ENCODE measurements around the gene RAPGEF4. TPM values are rescaled to one million over a fixed set of nuclear protein-coding genes. Genes with fewer than 3 reads are reported as not detected.

RAPGEF4 gene
- 16.6 TPM for total RNA-seq
- long read RNA-seq, full-length matches to known transcripts, result 11 of 27 reads
- long read RNA-seq, partial matches to known transcripts, result 9 of 27 reads
- long read RNA-seq, other reads (novel, unspliced or antisense), result 7 of 27 reads

DNA sequence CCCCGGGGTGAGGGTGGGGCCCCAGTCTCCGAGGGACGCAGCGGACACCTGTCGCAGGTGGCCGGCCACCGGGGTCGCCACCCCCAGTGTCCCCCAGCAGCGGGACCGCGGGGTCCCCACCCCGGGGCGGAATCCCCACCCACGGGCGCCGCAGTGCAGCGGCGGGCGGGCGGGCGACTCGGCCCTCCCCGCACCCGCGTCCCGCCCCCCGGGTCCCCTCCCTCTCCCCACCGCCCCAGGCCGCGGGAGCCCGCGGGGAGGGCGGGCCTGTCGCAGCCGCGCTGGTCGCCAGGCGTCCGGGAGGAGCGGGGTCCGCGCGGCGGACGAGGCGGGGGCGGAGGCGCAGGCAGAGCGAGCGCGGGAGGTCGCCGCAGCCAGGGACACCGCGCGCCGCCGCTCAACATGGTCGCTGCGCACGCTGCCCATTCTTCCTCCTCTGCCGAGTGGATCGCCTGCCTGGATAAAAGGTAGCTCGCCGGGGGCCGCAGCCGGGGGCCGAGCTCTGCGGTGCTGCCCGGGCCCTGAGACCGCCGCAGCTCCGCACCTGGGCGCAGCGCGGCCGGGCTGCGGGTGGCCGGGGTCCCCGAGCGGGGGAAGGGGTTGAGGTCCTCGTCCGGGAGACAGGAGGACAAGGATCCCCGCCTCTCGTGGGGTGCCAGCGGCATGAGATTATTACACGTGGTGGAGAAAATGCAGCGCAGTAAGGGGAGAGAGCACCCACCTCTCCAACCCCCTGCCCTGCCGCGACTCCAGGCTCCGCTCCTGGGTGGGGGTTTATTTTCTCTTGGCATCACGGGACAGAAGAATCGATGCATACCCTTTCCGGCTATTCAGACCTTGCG lies at the start of gene RAPGEF4:
Gene RAPGEF4 (plus strand): TSS at position 264 of the 842 bp plus-strand sequence. CDS start 139 bp downstream, at position 403.
- DNase-seq, result peak; percentile 32
- ATAC-seq, result peak; percentile 60
- intact Hi-C loops (cut with micrococcal nuclease), result no loop called here

DNA sequence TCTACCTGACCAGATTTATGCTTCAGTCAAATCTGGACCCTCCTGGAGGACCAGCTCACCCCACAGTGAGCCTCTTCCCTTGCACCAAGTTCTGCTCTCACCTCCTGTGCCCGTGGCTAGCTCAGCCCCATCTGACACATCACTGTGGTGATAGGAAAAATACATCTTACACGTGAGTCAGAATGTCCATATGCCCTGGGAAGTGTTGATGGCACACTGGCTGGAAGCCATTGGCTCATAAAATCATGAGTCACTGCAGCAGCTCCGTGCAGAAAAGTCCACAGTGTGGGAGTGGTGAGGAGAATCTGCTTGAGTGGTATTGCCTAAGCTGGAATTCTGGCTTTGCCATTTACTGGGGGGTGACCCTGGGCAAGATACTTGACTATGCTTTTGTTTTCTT lies 42.6 kb upstream of the RAPGEF4 start:
- intact Hi-C loops (cut with micrococcal nuclease), result no loop called here
- DNase-seq, result peak; percentile 81
- ATAC-seq, result peak; percentile 97

DNA sequence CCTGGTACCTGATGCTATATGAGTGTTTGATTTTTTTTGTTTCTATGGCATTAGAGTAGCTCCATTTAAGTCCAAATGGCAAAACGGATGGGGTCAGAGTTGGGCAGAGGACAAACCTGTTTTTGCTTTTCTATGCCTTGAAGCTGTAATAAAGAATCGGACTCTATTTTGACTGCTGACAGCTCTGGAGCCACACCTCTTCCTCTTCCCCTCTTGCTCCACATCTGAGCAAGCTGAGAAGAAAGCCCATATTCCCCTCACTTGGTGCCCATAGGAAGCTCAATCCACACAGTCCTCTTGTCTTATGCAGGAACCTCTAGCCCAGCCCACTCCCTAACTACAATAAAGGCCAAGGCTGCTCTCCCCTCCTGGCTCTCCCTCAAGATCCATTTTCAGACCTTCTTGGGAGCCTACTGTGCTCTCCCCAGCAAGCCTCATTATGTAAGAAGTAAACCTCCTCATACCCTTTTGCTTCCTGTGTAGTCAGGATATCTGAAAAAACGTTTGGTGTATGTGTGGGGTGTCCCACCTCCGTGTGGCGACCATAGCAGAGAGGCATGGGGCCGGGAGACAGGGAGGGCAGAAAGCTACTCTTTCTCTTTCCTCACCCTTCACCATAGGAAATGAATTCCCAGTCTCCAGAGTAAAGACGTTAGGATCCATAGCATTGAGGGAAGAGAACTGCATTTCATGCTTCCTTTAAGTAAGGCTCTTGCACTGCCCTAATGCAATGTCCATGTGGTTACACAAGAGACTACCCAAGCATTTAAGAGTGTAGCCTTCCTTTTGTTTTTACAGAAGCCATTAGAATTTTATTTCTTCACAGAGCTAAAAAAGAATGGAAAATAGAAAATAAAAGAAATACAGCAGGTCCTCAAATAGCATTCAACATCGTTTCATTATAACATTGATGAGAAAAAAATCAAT lies 41.9 kb upstream of the RAPGEF4 start:
- DNase-seq (no peak), ATAC-seq (no peak)
- intact Hi-C loops (cut with micrococcal nuclease), result no loop called here

DNA sequence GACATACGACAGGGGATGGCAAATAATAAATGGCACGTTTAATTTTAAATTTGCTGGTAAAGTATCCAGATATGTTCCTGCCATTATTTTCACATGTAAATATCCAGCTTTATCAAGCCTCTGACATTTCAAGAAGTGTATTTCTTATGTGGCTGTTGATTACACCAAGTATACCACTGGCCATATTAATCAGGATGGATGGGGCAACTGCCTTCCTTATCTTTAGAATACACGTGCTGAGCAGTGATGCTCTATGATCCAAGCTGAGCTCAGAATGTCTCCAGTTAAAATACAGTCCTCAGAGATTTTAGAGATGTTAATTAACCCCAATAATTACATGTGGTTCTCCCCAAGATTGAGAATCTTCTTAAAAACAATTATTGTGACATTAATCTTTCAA lies 38.3 kb upstream of the RAPGEF4 start:
- ATAC-seq, result no peak
- intact Hi-C loops (cut with micrococcal nuclease), result no loop called here
- no peak for DNase-seq

DNA sequence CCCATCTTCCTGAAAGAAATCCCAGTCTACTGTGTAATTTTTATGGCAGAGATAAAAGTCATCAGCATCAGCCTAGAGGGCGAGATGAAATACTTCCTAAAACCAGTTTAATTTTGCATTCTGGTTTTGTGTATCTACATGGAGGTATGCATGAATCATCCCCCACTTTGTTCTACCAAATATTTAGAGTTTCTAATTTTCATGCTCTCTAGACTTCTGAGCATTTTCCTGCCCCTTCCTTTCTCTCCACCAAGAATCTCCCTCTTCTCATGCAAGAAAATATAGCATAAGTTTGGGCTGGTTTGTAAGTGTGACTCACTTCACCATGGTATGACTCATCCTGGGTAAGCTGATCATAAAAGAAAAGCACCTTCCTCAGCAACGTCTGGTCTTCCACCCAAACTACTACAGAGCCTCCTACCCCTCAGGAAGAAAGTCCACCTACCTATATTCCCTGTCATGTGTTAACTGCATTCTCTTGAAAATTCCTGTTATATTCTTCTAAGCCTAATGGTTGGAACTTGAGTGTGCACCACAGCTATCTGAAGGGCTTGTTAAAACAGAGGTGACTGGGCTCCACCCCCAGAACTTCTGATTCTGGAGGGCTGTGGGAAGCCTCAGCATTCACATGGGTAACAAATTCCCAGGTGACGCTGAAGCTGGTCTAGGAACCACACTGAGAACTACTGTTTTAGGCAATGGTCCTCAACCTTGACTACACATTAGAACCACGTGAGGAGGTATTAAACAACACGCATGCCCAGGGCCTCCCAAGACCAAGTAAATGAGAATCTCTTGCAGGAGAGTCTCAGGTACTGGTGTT lies 37.4 kb upstream of the RAPGEF4 start:
- ATAC-seq, result no peak
- intact Hi-C loops (cut with micrococcal nuclease), result no loop called here

DNA sequence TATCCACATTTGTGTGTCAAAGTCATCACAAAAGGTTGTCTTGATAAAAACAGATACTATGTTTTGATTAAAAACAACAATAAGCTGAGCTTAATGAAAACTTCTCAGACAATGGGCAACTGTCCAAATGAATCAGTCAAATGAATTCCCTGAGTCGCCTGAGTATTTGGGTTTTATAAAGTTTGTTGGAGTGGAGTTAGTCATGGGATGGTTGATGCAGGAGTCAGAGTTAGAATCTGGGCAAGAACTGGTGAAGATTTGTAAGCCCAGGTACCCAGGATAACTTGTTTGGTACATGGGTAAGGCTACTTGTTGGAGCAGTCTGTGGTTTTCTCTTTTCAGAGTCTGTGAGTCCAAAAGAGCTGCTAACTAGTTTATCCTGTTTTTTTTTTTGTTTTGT lies 34.4 kb upstream of the RAPGEF4 start:
- intact Hi-C loops (cut with micrococcal nuclease), result no loop called here
- ATAC-seq (no peak), DNase-seq (no peak)

More for the DNA sequence above, 37.4 kb upstream of the RAPGEF4 start:
- DNase-seq, result no peak

DNA sequence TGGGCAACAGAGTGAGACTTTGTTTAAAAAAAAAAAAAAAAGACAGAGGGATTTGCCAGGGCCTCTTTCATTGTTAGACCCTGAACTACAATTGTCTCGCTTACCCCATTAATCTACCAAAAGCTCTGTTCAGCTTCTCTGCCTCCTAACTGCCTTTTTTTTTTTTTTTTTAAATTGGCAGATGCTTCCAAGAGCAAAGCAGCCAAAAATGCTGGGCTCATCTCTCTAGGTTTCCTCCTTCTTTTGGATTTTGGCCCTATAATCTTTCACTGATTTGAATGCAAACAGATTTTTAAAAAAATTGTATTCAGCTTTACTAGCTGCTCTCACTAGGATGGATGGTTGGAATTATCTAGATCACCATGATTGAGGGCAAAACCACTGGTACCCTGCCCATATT lies 33.2 kb upstream of the RAPGEF4 start:
- intact Hi-C loops (cut with micrococcal nuclease), result no loop called here
- ATAC-seq, result no peak
- no peak for DNase-seq

DNA sequence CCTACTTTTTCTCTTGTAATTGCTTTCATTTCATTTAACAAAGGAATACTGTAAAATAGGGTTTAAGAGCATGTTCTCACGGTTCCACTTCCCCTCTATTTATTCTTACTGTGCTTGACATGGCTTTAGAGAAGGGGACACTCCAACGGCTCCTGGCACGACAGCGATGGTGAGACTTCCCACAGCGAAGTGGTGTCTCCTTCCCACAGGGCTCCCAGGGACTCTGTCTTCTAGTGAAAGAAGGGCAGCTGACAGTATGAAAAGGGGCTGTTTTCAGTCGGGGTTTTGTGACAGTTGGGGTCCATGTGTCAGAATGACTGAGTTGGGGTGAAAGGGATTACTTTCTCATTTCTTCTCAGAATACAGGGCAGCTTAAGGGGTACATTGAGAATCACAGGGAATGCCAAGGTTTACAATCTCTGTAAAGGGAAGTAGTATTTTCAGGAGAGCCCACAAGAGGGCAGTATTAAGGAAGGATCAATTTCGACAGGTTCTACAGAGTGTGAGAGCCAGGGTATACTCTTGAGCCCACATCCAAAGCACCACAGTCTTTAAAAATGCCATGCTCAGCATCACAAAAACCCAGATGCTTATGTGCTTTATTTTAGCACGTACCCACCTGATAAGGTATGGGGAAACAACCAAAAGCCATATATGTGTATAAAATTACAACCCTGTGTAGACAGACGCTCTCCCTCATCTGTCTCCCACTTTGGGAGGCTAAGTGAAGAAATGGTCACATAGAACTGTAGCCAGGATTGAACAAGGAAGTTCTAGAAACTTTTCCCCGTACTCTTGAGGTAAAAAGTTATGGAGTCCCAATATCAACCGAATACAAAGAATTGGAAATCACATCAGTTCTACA lies 31.3 kb upstream of the RAPGEF4 start:
- intact Hi-C loops (cut with micrococcal nuclease), result no loop called here
- DNase-seq (no peak), ATAC-seq (peak; percentile 74)

DNA sequence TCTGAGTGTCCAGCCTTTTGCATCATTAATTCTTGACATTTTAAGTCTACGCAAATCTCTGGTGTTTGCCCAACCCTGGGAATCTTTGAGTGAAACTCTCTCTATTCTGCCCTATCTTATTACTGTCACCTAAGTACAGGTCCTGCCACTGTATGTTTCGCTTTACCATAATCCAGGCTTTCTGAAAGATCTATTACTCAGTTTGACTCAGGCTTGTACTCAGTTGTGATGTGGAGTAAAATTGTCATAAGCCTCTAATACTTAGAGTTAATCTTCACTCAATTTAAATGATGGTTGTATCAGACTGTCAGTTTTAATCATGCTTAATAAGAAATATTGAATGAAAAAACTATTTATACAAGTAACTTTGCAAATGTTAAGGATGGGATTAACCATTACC lies 30.3 kb upstream of the RAPGEF4 start:
- intact Hi-C loops (cut with micrococcal nuclease), result no loop called here
- ATAC-seq (no peak), DNase-seq (no peak)

DNA sequence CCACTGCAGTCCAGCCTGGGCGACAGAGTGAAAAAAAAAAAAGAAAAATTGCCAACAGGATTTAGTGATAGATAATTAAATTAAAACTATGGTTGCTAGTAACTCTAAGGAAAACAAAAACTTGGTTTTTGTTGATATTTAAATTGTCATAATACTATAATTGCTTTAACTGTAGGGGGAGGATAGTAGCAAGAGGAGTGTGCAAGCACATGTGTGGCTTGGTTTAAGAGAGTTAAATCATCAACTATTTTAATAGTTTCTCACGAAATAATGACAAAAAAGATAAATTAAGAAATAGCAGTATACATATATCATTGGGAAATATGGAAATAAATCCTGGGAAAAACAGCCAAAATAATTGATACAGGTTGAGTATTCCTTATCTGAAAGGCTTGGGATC lies 27.4 kb upstream of the RAPGEF4 start:
- intact Hi-C loops (cut with micrococcal nuclease), result no loop called here
- no peak for ATAC-seq

DNA sequence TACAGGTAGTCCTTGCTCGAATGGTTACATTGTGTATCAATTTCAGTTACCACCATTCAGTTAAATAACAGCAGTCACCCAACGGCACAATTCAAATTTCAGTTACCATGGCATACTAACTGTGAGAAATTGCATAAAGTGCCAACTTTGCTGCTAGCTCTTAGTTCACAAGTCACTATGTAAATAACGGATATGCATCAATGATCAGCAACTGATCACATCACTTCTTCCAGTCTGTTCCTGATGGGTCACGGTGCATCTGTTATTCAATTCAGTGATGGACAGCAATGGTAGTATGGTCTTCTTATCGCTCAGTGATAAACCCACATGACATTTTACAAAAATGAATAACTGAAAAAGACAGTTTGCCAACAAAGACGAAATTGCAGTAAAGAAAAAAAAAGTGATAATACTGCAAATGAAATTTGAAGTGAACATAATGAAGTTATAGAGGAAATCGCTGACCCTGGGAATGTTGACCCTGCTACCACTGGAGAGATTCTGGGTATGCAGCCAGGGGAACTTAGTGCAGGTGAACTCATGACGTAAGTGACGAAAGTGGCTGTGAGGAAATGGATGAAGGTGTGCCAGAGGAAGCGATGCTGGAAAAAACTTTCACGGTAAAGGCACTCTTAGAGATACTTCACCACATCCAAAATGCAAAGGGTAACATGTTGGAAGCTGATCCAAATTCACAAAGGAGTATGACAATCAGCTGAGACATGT lies 25.9 kb upstream of the RAPGEF4 start:
- intact Hi-C loops (cut with micrococcal nuclease), result loop anchor here (10.0 kb wide), 1 partner anchor 115 kb away; no protein-coding TSS in a partner anchor
- no peak for ATAC-seq

More for the DNA sequence above, 27.4 kb upstream of the RAPGEF4 start:
- no peak for DNase-seq

DNA sequence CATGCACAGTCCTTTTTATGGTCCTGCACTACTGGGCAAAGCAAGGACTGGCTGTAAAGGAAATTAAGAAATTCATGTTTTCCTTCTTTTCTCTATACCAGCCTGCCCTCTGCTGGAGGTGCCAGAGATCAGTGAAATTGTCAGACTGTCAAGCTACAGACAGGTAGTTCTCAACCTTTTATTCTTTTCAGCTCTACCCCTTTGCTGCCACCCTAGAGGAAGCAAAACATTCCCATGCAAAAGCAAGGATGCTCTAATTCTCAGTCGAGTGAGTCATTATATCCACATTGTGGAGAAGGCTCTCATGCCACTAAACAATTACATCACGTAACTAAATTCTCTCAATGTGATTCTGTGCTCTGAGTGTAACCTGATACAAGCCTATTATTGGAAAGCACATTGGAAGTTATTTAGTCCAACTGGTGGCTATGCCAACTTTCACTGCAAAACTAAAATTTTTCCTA lies 25.0 kb upstream of the RAPGEF4 start:
- ATAC-seq (peak; percentile 78), DNase-seq (no peak)
- intact Hi-C loops (cut with micrococcal nuclease), result loop anchor here (10.0 kb wide), 1 partner anchor 116 kb away; no protein-coding TSS in a partner anchor

More for the DNA sequence above, 25.9 kb upstream of the RAPGEF4 start:
- DNase-seq, result no peak

DNA sequence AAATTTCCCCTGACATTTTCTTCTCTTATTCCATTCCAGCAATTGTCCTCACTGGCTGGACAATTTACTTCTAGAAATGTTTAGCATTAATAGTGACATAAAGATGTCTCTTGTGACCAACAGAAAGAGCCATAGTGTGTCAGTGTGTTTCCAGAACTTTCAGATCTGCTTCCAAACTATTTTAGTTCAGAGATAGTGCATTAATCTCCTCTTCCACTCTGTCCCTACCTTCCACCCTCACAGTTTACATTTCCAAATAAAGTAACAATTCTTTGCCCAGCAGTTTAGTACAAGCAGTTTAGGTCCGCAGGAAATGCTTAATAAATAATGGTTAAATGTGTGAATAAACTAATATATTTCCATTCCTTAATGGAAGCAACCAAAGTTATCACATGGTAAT lies 24.5 kb upstream of the RAPGEF4 start:
- ATAC-seq, result peak; percentile 35
- intact Hi-C loops (cut with micrococcal nuclease), result loop anchor here (10.0 kb wide), 1 partner anchor 116 kb away; no protein-coding TSS in a partner anchor
- DNase-seq, result no peak

DNA sequence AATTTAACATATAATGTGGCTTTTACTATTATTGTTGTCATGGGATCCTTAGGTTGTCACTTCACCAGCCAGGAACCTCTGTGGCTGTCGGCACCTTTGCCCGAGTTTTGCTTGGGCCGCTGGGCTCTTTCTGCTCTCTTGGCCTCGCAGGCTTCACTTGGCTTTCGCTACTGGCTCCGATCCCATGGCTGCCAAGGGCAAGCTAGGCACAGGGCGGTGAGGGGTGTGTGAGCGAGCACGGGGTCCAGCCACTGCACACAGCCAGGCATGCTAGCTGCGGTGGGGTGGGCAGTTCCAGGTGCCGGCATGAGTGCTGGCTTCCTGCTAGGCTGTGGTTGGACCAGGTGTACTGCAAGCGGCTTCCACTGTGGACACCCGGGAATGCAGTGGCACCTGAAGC lies 23.4 kb upstream of the RAPGEF4 start:
- intact Hi-C loops (cut with micrococcal nuclease), result loop anchor here (10.0 kb wide), 1 partner anchor 117 kb away; no protein-coding TSS in a partner anchor
- peak; percentile 82 for DNase-seq
- peak; percentile 89 for ATAC-seq

DNA sequence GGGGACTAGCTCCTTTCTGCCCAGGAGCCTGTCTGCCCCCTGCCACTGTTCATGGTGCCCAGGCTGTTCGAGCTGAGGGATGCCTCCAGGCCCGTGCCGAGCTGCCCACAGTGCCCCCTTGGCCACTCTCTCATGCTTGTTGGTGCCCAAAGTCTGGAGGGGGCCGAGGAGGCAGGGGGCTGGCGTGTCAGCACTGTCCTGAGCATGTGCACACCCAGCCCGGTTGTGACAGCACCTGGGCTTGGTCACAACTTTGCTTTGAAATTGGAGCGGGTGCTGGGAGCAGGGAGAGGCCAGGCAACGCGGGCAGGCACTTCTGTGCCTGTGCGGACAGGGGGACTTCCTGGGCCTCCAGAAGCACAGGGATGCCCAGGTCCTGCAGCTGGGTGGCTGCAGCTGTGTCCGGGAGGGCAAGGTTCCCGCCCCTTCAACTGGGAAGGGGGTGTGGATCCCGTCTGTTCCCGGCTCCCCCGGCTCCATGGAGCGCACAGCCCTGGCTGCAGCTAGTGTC lies 22.2 kb upstream of the RAPGEF4 start:
- DNase-seq (no peak), ATAC-seq (no peak)
- intact Hi-C loops (cut with micrococcal nuclease), result loop anchor here (10.0 kb wide), 1 partner anchor 119 kb away; no protein-coding TSS in a partner anchor

DNA sequence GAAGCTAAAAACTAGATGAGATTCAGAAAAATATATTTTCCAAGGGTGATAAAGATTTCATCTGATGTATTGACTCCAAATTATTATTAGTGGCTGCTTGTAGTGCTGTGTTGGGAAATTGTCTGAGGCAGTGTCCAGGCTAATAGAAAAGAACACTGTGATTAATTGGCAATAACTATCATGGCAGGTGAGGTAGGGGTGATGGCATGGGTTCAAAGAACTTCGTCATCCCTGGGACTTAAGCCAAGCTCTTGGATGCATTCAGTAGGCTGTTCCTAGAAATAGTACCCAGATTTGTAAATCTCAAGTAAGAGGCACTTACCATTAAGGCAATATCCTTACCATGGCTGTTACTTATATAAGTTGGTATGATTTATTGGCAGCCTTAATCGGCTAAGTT lies 13.2 kb upstream of the RAPGEF4 start:
- ATAC-seq (no peak), DNase-seq (no peak)
- intact Hi-C loops (cut with micrococcal nuclease), result no loop called here

DNA sequence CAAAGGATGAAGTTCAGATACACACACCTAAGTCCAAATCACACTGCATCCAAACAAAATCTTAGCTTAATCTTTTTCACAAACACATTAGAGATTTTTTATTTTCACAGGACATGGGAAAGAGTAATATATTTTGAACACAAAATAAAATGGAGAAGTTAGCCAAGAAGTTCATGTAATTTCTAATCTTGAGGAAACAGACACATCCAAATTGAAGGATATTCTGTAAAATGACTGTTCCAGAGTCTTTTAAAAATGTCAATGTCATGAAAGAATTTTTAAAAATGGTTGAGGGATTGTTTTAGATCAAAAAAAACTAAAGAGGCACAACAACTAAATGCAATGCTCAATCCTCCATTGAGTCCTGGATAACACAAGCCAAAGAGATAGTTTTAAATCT lies 12.4 kb upstream of the RAPGEF4 start:
- DNase-seq, result no peak
- ATAC-seq, result no peak
- intact Hi-C loops (cut with micrococcal nuclease), result no loop called here
